HepG2 (cell line): ENCODE results near the gene LRRN4CL. TPM values are rescaled to one million over a fixed set of nuclear protein-coding genes. Genes with fewer than 3 reads are reported as not detected.

ENCODE experiments used
- ATAC-seq: fragments of 200-7000 bp; cut with Tn5 transposase; 3 replicates; pipeline ENCODE4 v1.9.1; 2020; ENCODE audit warnings: mild to moderate bottlenecking, moderate library complexity
- BruUV-seq: library from RNA; stranded (reverse); fragments of 400-500 nt; replicated peaks from 2 replicates; lab custom pipeline; 2021; lab: Mats Ljungman, UMichigan
- CTCF ChIA-PET: fragments of 300-600 bp; formaldehyde crosslinking; extraction: SDS; loops from one replicate; lab custom pipeline; 2021; ENCODE audit warnings: low total read pairs, inconsistent platforms, low intra/inter-chr PET ratio; lab: Yijun Ruan, JAX
- POLR2A ChIA-PET: fragments of 350-600 bp; sonication (Branson Sonifier 250); formaldehyde crosslinking; loops from one replicate; lab custom pipeline; 2020; ENCODE audit warnings: antibody characterized with exemption, inconsistent platforms; lab: Yijun Ruan, JAX
- DNase-seq: peaks from one replicate; pipeline ENCODE4 v3.0.0-alpha.2; 2015; ENCODE audit warnings: low spot score
- FAIRE-seq: peaks from 3 replicates; lab custom pipeline; 2011; peaks lifted over from hg19 to GRCh38; lab: Jason Lieb, UNC
- H2AFZ ChIP-seq: one replicate; pipeline ENCODE4 v1.6.1; 2011; ENCODE audit warnings: low read length, inconsistent platforms
- H3K27ac ChIP-seq: fragments of 300-600 bp; 3 replicates; pipeline ENCODE4 v1.8.0; 2011; ENCODE audit warnings: mixed run types, mild to moderate bottlenecking, mixed read lengths, low read length, inconsistent platforms; ENCODE audit not compliant: insufficient read depth; ENCODE audit errors: extremely low read length
- H3K27me3 ChIP-seq, 2 experiments: fragments of 200-600 bp in 1 of 2; 2 replicates in 1 of 2; 3 replicates in 1 of 2; pipeline versions ENCODE4 v1.6.0 to v1.8.0; 2011; ENCODE audit warnings: low read length in 2 of 2, mild to moderate bottlenecking in 2 of 2, moderate library complexity in 2 of 2, inconsistent platforms in 1 of 2; ENCODE audit not compliant: insufficient read depth in 2 of 2, control insufficient read depth in 1 of 2
- H3K36me3 ChIP-seq, 2 experiments: fragments of 200-600 bp in 1 of 2; replicated peaks in 1 of 2; 2 replicates in 1 of 2; 3 replicates in 1 of 2; pipeline versions ENCODE4 v1.5.1 to v1.8.0; 2011; ENCODE audit warnings: low read length in 2 of 2, inconsistent platforms in 1 of 2; ENCODE audit not compliant: insufficient read depth in 2 of 2, control insufficient read depth in 1 of 2
- H3K4me1 ChIP-seq: 2 replicates; pipeline ENCODE4 v1.5.1; 2012; ENCODE audit warnings: low read length, inconsistent platforms; ENCODE audit not compliant: insufficient read depth
- H3K4me2 ChIP-seq: 2 replicates; pipeline ENCODE4 v1.6.0; 2011; ENCODE audit warnings: low read depth, low read length, inconsistent platforms
- H3K4me3 ChIP-seq, 3 experiments: fragments of 200-600 bp in 1 of 3; sonication (generic), shearing (Covaris generic) in 1 of 3; replicated peaks in 1 of 3; 2 replicates each; pipeline ENCODE4 v1.5.1; 2011 to 2016; ENCODE audit warnings: low read length in 3 of 3, inconsistent platforms in 2 of 3, low read depth in 2 of 3, mild to moderate bottlenecking in 2 of 3, control low read depth in 1 of 3, mixed read lengths in 1 of 3; ENCODE audit not compliant: insufficient read depth in 1 of 3
- H3K79me2 ChIP-seq: one replicate; pipeline ENCODE4 v1.6.1; 2011; ENCODE audit warnings: low read length, inconsistent platforms; ENCODE audit not compliant: insufficient read depth
- H3K9ac ChIP-seq: 2 replicates; pipeline ENCODE4 v1.6.0; 2011; ENCODE audit warnings: mild to moderate bottlenecking, low read depth, low read length, inconsistent platforms; ENCODE audit not compliant: insufficient read depth
- H3K9me3 ChIP-seq: 2 replicates; pipeline ENCODE4 v1.5.1; 2012; ENCODE audit warnings: mild to moderate bottlenecking, low read length
- H4K20me1 ChIP-seq: 2 replicates; pipeline ENCODE4 v1.6.0; 2011; ENCODE audit warnings: inconsistent platforms, mild to moderate bottlenecking, low read length, moderate library complexity; ENCODE audit not compliant: insufficient read depth
- GPN1 ChIP-seq: sonication (generic); formaldehyde crosslinking; IDR thresholded peaks from 2 replicates; pipeline ENCODE4 v1.5.1; 2020; ENCODE audit warnings: missing genetic modification reagents, borderline replicate concordance
- IKZF1 ChIP-seq: fragments of 450-650 bp; IDR thresholded peaks from 2 replicates; pipeline ENCODE4 v1.7.1; 2016
- KLF11 ChIP-seq: IDR thresholded peaks from 2 replicates; pipeline ENCODE4 v1.6.1; 2016; ENCODE audit warnings: missing compliant biosample characterization
- PHF21A ChIP-seq: sonication (generic); formaldehyde crosslinking; IDR thresholded peaks from 2 replicates; pipeline ENCODE4 v1.5.0; 2020; ENCODE audit warnings: mild to moderate bottlenecking, missing genetic modification reagents
- THYN1 ChIP-seq: sonication (generic); formaldehyde crosslinking; IDR thresholded peaks from 2 replicates; pipeline ENCODE4 v1.8.1; 2023; ENCODE audit warnings: low read depth, mild to moderate bottlenecking, moderate library complexity, missing genetic modification reagents, borderline replicate concordance
- ZFY ChIP-seq: sonication (generic); formaldehyde crosslinking; IDR thresholded peaks from 2 replicates; pipeline ENCODE4 v1.4.0; 2020; ENCODE audit warnings: missing genetic modification reagents
- ZNF136 ChIP-seq: sonication (generic); formaldehyde crosslinking; IDR thresholded peaks from 2 replicates; pipeline ENCODE4 v1.8.1; 2022; ENCODE audit warnings: low read depth, mild to moderate bottlenecking, moderate library complexity, missing genetic modification reagents
- ZNF17 ChIP-seq: sonication (generic); formaldehyde crosslinking; IDR thresholded peaks from 2 replicates; pipeline ENCODE4 v1.5.0; 2020; ENCODE audit warnings: mild to moderate bottlenecking, missing genetic modification reagents
- ZNF337 ChIP-seq: sonication (generic); formaldehyde crosslinking; IDR thresholded peaks from 2 replicates; pipeline ENCODE4 v1.5.1; 2020; ENCODE audit warnings: missing genetic modification reagents, low read depth, mild to moderate bottlenecking, borderline replicate concordance
- ZNF747 ChIP-seq: sonication (generic); formaldehyde crosslinking; IDR thresholded peaks from 2 replicates; pipeline ENCODE4 v1.8.1; 2023; ENCODE audit warnings: missing genetic modification reagents, mild to moderate bottlenecking, borderline replicate concordance
- WGBS: methylation state at CpG from one replicate; pipeline ENCODE4 v1.1.6; 2017; ENCODE audit warnings: low lambda C conversion rate; 5-methylcytosine and 5-hydroxymethylcytosine counted together
- in situ Hi-C: cut with HindIII; loops from 2 replicates; pipeline ENCODE4 v1.10.0; 2017; ENCODE audit warnings: low pct_unique_long_range_greater_than_20kb; ENCODE audit not compliant: extremely low pct_ligation_motif_present
- intact Hi-C: fragments of 100-400 bp; cut with micrococcal nuclease; formaldehyde crosslinking; loops from one replicate; pipeline ENCODE4 v1.10.0; 2022; ENCODE audit not compliant: unreplicated experiment
- polyA plus RNA-seq, 8 experiments: library from polyadenylated mRNA; depleted of rRNA in 3 of 8; stranded (reverse) in 7 of 8; unstranded in 1 of 8; fragments of >200 nt; fragmentation: Illumina TruSeq in 4 of 8; extraction: Trizol in 4 of 8; gene quantifications; 2 replicates each; pipeline versions ENCODE4 v1.2.1 to v1.2.3, GENCODE V29; 2011 to 2016; ENCODE audit warnings: low read depth in 4 of 8, missing spikeins in 1 of 8, mixed read lengths in 1 of 8; ENCODE audit not compliant: insufficient read depth in 1 of 8
- total RNA-seq, 5 experiments: library from RNA; depleted of rRNA; stranded (reverse); fragments of >200 nt; fragmentation: Illumina TruSeq; extraction: Trizol; gene quantifications; 2 replicates each; pipeline ENCODE4 v1.2.3, GENCODE V29; 2016; ENCODE audit warnings: low read depth in 1 of 5
- TF ChIP-seq, protein P1 (sequence below): sonication (generic); formaldehyde crosslinking; IDR thresholded peaks from 2 replicates; pipeline ENCODE4 v1.9.0; 2021; ENCODE audit warnings: missing genetic modification reagents, borderline replicate concordance
- TF ChIP-seq, protein P2 (sequence below): sonication (generic); formaldehyde crosslinking; IDR thresholded peaks from 2 replicates; pipeline ENCODE4 v1.4.0; 2020; ENCODE audit warnings: low read depth, missing genetic modification reagents

The LRRN4CL gene
- total and polyA plus RNA-seq, 2 of the 13 experiments (the other 11 are each of a cell fraction or from before 2014, with no cell fraction given): 0.11 TPM; not detected in 1

DNA sequence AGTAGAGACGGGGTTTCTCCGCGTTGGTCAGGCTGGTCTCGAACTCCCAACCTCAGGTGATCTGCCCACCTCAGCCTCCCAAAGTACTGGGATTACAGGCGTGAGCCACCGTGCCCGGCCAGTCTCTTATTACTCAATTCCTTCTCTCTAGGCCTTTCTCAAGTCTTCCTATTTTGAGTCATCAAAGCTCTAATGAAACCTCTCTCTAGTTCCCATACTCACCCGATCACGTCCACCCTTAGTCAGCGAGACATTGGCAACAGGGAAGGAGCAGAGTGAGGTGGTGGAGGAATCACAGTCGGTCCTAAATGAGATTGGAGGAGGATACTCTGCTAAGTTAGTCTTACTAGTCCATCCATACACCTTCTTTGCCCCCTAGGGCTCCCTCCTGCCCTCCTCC lies 12.9 kb upstream of the LRRN4CL start:
- Histone ChIP-seq H3K4me2 (no peak overlapping the region), H3K9me3 (no peaks in the 10 kb centered on the region), H3K9ac (no peak overlapping the region), H2AFZ (no peak overlapping the region), H3K36me3 (peaks cover 2 to 7% of the 10 kb centered on the region in 2 experiments; a peak in 4 of 5 replicates), H4K20me1 (peaks cover 6% of the 10 kb centered on the region; the same call in 1 of the 2 replicates), H3K79me2 (no peaks in the 10 kb centered on the region), H3K4me1 (peaks cover 18% of the 10 kb centered on the region), H3K27ac (no peak overlapping the region), H3K27me3 (no peaks in the 10 kb centered on the region), H3K4me3 (no peak overlapping the region)
- ATAC-seq: no peak
- intact Hi-C loops: no loop called here
- POLR2A ChIA-PET: interaction anchor here (2.1 kb wide), 1 partner anchor 37 kb away, joined by 5 read pairs; the partner anchor contains the start of genes C11orf98 and CSKMT
- TF ChIP-seq ZNF17 (no peak), ZNF136 (CRISPR knock-in tag) (no peak), ZFY (CRISPR knock-in tag) (no peak), GPN1 (CRISPR knock-in tag) (no peak), KLF11 (CRISPR knock-in tag) (no peak), THYN1 (CRISPR knock-in tag) (no peak), PHF21A (CRISPR knock-in tag) (no peak), ZNF747 (CRISPR knock-in tag) (no peak), ZNF337 (no peak), IKZF1 (no peak)
- TF ChIP-seq, protein P1, sequence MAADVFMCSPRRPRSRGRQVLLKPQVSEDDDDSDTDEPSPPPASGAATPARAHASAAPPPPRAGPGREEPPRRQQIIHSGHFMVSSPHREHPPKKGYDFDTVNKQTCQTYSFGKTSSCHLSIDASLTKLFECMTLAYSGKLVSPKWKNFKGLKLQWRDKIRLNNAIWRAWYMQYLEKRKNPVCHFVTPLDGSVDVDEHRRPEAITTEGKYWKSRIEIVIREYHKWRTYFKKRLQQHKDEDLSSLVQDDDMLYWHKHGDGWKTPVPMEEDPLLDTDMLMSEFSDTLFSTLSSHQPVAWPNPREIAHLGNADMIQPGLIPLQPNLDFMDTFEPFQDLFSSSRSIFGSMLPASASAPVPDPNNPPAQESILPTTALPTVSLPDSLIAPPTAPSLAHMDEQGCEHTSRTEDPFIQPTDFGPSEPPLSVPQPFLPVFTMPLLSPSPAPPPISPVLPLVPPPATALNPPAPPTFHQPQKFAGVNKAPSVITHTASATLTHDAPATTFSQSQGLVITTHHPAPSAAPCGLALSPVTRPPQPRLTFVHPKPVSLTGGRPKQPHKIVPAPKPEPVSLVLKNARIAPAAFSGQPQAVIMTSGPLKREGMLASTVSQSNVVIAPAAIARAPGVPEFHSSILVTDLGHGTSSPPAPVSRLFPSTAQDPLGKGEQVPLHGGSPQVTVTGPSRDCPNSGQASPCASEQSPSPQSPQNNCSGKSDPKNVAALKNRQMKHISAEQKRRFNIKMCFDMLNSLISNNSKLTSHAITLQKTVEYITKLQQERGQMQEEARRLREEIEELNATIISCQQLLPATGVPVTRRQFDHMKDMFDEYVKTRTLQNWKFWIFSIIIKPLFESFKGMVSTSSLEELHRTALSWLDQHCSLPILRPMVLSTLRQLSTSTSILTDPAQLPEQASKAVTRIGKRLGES (CRISPR knock-in tag): no peak
- TF ChIP-seq, protein P2, sequence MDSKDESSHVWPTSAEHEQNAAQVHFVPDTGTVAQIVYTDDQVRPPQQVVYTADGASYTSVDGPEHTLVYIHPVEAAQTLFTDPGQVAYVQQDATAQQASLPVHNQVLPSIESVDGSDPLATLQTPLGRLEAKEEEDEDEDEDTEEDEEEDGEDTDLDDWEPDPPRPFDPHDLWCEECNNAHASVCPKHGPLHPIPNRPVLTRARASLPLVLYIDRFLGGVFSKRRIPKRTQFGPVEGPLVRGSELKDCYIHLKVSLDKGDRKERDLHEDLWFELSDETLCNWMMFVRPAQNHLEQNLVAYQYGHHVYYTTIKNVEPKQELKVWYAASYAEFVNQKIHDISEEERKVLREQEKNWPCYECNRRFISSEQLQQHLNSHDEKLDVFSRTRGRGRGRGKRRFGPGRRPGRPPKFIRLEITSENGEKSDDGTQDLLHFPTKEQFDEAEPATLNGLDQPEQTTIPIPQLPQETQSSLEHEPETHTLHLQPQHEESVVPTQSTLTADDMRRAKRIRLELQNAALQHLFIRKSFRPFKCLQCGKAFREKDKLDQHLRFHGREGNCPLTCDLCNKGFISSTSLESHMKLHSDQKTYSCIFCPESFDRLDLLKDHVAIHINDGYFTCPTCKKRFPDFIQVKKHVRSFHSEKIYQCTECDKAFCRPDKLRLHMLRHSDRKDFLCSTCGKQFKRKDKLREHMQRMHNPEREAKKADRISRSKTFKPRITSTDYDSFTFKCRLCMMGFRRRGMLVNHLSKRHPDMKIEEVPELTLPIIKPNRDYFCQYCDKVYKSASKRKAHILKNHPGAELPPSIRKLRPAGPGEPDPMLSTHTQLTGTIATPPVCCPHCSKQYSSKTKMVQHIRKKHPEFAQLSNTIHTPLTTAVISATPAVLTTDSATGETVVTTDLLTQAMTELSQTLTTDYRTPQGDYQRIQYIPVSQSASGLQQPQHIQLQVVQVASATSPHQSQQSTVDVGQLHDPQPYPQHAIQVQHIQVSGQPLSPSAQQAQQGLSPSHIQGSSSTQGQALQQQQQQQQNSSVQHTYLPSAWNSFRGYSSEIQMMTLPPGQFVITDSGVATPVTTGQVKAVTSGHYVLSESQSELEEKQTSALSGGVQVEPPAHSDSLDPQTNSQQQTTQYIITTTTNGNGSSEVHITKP (CRISPR knock-in tag): no peak
- CTCF ChIA-PET: no interaction called here
- no peak for DNase-seq
- WGBS: 94% methylated on average over 11 of the region's 11 CpGs
- FAIRE-seq: no peak
- in situ Hi-C loops: loop anchor here (10.0 kb wide), 1 partner anchor 307 kb away; no protein-coding TSS in a partner anchor
- BruUV-seq: no TSS peak
